ENCODE data around the gene BUB3.

DNA sequence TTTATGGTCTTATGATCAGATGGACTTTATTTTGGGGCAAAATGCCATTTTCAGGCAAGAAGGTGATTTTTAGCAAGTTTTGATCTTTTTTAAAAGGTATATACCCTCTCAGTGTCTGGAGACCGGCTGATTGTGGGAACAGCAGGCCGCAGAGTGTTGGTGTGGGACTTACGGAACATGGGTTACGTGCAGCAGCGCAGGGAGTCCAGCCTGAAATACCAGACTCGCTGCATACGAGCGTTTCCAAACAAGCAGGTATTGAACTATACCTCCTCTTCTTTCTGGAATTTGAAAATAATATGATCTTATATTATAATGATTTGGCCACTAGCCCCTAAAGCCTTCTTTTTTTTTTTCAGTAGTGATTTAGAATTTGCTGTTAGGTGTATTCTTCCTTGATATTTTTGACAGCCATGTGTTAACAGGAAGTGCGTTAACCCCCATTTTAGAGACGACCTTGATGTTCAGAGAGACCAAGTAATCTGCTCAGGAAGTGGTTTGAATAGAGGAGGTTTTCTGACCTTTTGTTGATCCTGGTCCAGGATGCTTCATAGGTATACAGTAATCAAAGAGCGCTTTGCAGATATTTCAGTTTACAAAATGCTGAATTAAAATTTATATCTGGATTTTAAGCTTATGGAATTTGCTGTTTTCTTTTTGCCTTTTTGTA lies 6.2 kb downstream of the BUB3 start:
- TF ChIP-seq POLR2A (IDR thresholded peaks at IDR 0.05), result no peak
- TF ChIP-seq, protein P1, sequence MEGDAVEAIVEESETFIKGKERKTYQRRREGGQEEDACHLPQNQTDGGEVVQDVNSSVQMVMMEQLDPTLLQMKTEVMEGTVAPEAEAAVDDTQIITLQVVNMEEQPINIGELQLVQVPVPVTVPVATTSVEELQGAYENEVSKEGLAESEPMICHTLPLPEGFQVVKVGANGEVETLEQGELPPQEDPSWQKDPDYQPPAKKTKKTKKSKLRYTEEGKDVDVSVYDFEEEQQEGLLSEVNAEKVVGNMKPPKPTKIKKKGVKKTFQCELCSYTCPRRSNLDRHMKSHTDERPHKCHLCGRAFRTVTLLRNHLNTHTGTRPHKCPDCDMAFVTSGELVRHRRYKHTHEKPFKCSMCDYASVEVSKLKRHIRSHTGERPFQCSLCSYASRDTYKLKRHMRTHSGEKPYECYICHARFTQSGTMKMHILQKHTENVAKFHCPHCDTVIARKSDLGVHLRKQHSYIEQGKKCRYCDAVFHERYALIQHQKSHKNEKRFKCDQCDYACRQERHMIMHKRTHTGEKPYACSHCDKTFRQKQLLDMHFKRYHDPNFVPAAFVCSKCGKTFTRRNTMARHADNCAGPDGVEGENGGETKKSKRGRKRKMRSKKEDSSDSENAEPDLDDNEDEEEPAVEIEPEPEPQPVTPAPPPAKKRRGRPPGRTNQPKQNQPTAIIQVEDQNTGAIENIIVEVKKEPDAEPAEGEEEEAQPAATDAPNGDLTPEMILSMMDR (IDR thresholded peaks at IDR 0.05), result no peak
- TF ChIP-seq POLR2AphosphoS5 (IDR thresholded peaks at IDR 0.05), result no peak
- no peak for TF ChIP-seq EP300 (IDR thresholded peaks at IDR 0.05)

Measured in gastroesophageal sphincter (tissue), 3 donors.